ENCODE measurements around the gene BCL2.
"Not testable (repeated sequence)": the region's sequence is repeated elsewhere in the genome, so short reads cannot be mapped to it uniquely, and the experiment has no call there.

The BCL2 gene

DNA sequence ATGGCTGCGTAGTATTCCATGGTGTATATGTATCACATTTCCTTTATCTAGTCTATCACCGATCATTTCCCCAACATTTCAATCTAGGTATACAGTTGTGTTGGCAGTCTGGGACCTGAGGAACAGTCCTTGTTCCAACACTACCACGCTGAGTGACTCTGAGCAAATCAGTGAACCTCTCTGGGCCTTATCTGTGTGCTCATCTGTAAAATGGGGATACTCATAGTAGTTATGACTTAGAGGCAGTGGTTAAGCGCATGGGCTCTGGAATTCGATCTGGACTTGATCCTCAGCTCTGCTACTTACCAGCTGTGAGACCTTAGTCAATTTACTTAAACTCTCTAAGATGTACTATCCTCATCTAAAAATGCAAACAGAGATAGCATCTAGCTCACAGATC lies 85.1 kb downstream of the BCL2 start:
- no peak for DNase-seq (ENCODE audit: low read depth, low spot score)

DNA sequence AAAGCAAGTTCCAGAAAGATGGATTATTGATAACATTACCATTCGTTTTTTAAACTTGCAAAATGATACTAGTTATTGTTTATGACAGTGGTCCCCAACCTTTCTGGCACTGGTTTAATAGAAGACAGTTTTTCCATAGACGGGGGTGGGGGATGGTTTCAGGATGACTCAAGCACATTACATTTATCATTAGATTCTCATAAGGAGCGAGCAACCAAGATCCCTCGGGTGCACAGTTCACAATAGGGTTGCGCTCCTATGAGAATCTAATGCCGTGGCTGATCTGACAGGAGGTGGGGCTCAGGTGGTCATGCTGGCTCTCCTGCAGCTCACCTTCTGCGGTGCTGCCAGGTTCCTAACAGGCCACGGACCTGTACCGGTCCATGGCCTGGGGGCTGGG lies 86.2 kb downstream of the BCL2 start:
- DNase-seq (ENCODE audit: low read depth, low spot score), result no peak

DNA sequence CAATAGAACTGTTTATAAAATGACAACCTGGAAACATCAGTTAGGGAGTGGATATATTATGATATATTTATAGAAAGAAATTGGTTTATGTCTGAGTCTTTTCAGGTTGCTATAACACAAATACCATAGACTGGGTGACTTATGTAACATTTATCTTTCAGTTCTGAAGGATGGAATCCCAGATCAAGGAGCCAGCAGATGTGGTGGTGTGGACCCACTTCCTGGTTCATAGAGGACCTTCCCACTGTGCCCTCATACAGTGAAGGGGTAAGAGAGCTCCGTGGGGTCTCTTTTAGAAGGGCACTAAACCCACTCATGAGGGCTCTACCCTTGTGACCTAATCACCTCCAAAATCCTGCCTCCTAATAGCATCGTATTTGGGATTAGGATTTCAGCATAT lies 86.7 kb downstream of the BCL2 start:
- no peak for DNase-seq (ENCODE audit: low read depth, low spot score)

DNA sequence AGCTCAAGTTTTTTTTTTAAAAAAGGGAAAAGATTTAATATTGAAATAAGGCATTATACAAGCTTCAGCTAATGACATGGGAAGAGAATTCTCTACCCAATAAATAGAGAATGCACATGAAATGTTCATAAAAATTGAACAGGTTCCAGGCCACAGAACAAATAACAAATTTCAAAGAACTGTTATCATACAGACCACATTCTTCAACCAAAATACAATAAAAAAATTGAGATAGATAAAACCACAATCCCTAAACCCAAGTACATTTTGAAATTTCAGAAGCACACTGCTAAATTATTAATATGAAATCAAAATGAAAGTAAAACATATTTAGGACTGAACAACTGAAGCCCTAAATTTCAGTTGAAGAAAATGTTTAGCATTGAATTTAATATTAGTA lies 89.6 kb downstream of the BCL2 start:
- no peak for DNase-seq (ENCODE audit: low read depth, low spot score)

DNA sequence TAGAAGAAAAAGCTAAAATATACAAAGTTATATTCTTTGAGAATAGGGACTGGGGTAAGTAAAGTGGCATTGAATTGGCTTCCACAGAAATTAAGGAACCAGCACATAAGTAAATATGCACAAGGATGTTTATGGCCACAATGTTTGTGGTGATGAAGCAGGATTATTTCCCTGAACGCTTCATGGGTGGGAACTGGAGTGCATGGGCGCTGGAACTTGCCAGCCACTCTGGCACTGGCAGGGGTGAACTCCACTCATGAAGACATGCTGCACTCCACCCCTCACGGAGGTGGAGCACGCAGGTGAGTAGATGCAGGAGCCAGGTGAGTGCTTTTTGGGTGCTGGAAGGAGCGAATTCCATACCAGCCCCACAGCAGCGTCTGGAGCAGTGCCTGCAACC lies 94.1 kb downstream of the BCL2 start:
- DNase-seq (ENCODE audit: low read depth, low spot score), result no peak

DNA sequence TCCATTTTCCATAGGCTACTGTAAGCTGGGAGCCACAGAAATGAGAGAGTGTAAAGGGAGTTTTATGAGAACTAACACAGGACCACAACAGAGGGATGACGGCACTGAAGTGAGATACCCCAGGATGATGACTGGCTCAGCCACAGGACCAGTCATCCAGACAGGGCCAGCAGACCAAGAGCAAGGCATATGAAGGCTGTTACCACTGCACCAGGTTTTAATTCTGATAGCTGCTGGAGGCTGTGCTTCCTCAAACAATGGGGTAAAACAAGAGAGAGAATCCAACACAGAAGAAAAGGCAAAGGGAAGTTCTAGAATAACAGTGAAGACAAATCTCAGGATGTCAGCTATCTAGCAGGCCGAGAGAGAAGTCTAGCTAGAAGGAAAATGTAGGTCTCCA lies 94.9 kb downstream of the BCL2 start:
- peak; percentile 42 for DNase-seq (ENCODE audit: low read depth, low spot score)

DNA sequence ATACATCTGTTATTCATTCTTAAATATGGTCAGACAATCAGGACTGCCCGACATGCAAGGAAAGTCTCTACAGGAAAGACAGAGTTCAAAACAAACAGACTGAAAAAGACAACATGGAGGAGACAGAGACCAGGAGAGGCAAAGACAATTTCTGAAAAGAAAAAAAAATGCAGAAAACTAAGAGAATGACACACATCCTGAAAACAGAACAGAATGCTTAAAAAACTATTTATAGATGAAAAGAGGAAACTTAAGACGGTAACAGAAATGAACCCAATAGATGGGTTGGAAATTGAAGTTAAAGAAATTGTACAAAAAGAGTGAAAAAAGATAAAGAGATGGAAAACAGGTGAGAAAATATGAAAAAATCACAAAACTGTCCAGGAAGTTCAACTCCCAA lies 95.7 kb downstream of the BCL2 start:
- DNase-seq (ENCODE audit: low read depth, low spot score), result no peak

DNA sequence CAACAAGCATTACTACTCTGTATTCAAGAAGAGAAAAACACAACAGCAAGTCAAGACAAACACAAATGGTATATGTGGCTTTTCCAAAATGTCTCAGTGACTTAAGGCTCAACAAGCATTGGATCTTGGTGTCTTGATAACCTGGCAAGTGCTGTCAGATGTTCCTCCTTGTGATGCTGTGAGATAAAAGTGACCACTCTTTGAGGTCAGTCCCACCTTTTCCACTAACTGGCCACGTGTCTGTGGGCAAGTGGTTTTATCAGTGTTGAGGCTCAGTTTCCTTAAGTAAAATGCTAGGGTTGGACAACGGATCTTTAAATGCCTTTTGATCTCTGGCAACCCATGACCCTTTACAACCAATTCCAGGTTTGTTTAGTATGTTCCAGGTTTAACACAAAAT lies 98.7 kb downstream of the BCL2 start:
- DNase-seq (ENCODE audit: low read depth, low spot score), result no peak

DNA sequence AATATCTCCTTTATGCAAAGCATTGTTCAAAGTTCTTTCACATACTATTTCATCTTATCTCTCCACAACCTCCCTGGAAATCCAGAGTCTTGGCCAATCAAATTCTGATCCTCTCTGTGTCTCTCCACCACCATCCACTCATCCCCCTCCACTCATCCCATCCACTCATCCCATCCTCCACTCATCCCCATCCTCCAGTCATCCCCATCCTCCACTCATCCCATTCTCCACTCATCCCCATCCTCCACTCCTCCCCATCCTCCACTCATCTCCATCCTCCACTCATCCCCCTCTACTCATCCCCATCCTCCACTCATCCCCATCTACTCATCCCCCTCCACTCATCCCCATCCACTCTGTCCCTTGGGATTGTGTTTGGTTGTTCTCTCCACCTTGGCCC lies 101.1 kb downstream of the BCL2 start:
- DNase-seq (ENCODE audit: low read depth, low spot score), result no peak

DNA sequence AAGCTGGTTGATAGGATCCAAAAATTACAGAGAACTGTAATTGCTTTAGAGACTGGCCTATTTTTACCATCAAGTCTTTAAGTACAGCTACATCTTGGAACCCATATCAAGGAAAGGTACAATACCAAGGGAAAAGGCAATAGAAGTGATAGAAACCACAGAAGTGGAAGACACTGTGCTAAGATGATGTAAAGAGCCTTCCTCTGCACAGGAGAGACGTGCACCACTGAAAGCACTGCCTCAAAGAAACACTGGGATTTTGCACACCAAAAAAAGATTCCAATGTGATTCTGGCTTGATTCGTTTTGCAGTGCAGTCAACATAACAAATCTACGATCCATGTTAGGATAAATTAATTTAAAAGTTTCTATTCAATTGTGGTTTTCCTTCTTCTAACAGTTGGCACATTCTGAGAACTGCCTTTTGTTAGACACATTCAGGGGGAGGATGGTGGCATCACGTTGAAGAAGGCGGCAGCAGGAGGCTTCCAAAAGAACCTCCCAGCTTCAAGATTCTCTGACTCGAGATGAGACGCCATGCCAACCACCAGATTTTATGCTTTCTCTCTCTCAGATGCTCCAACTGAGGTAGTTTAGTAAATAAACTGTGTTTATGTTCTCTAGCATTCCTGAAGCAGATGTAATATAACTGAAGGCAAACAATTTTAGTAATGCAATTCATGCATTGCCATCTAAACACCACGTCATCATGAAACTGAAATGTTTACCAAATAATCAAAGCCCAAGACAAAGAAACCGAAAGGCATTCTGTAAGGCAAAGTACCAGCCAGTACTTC lies 102.9 kb downstream of the BCL2 start:
- DNase-seq (ENCODE audit: low read depth, low spot score), result no peak

DNA sequence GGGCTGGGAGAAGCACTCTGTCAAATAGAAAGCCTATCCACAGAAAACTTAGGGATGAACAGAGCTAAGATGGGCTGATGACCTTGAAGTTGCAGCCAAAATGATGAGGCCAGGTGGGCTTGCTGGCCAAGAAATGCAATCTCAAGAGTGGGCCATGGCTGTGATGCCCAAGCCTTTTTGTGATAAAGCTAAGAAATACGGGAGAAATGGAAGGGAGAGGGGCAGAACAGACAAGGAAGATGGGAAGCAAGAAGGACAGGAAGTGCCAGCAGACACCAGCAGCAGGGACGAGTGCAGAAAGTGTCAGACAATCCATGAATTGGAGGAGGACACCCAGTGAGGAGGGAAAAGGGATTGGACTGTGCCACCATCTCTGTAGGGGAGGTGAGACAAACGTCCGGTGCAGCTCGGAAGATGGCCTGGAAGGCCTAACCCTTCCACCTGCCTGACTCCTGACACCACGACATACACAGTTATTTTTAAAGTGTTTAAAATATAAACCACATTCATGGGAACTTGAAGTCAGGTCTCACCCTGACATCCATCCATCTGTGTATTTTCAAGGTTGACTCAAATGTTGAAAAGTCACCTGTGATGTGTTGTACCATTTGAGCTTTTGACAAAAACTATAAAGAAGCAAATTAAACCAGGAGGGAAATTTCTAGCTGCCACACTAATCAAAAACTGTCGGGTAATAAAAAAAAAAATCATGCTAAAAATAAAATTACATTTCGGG lies 105.5 kb downstream of the BCL2 start:
- no peak for DNase-seq (ENCODE audit: low read depth, low spot score)

DNA sequence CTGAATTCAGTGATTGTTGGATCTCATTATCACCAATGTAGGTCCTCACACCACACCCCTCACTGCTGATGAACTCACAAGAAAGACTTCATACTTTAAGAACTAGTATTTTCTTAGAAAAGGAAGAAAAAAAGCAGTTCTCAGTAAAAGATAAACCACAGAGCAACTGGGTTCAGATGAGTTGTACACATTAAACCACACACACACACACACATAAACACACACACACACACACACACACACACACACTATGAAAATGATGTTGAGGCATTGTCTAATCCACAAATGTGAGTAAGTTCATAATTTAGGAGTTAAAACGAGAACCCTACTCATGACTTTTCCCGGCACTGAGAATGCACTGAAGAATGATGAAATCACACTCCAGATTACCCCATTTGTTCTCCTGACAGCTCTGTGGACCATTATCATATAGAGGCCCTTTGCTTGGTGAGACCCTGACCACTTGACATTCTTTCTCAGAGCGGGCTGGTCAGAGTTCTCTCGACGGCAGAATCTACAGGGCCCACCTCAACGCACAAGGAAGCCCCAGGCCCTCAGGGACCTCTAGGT lies 106.2 kb downstream of the BCL2 start:
- DNase-seq (ENCODE audit: low read depth, low spot score), result no peak

DNA sequence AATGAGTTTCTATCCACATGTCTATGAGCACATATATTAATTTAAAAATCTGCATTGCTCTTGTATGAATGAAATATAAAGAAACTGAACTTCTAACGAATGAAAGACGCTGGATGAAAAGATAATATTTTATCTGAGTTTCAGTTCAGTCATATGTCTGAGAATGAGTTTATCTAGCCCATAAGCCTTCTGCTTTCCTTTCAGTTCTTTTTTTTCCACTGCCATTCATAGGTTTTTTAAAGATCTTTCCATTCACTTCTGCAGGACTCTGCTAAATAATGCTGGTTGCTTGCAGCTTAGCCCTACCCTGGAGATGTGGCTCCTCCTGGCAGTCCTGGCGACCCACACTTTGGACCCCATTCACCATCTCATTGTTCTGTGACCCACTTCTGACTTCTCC lies 109.0 kb downstream of the BCL2 start:
- DNase-seq (ENCODE audit: low read depth, low spot score), result no peak

DNA sequence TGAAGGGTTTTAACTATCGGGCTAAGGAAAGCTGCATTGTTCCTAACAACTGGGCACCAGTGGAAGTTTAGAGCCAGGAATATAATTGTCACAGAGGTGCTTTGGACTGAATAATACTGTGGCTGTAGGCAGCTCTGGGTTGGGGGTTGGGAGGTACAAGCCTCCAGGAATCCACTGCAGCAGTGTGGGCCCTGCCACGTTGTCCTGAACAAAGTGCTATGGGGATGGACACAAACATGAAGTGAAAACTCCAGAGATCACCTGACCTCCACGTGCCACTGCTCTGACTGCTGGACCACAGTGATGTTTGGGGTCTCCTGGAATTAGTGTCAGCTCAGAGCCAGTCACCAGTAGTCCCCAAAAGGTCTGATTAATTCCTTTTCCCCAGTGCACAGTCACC lies 110.9 kb downstream of the BCL2 start:
- DNase-seq (ENCODE audit: low read depth, low spot score), result no peak

DNA sequence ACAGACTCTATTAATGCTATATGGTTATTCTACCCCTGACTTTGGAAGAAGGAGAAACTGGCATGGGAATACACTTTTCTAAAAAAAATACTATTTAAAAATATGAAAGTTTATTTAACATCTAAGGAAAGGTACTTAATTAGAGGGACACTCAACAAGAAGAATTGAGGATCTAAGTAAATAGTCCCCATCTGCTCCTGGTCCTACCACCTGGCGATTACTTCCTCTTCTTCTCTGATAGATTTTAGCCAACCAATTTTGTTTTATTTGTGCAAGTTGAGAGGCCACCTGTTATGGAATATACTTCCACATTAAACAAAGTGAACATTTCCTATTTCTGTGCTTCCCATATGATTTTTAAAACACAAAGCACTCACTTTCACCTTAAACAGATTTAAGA lies 111.7 kb downstream of the BCL2 start:
- DNase-seq (ENCODE audit: low read depth, low spot score), result no peak

DNA sequence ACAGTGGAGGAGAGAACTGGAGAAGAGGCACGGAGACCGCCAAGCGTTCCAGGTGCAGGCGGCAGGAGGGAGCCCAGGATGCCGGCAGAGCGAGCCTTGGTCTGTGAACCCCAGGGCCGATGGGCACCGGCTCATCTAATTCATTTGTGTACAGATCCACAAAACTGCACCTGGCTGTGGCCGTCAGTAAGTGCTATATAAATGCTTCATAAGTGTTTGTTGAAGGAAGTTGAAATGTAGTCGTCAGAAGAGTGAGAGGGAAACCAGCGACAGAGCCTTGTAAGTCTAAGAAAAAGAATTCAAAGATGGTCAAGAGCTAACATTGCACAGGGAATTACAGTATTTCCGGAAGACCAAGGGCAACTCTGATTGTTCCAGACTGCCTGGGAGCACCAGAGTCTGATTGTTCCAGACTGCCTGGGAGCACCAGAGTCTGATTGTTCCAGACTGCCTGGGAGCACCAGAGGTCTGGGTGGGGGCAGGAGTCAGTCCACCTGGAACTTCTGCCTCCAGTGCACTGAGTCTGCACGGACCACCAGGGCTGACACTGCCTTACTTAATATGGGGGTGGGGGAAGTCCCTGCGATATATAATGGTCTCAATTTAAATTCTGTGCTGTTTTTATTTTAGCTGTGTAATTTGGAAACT lies 112.3 kb downstream of the BCL2 start:
- DNase-seq (ENCODE audit: low read depth, low spot score), result no peak

DNA sequence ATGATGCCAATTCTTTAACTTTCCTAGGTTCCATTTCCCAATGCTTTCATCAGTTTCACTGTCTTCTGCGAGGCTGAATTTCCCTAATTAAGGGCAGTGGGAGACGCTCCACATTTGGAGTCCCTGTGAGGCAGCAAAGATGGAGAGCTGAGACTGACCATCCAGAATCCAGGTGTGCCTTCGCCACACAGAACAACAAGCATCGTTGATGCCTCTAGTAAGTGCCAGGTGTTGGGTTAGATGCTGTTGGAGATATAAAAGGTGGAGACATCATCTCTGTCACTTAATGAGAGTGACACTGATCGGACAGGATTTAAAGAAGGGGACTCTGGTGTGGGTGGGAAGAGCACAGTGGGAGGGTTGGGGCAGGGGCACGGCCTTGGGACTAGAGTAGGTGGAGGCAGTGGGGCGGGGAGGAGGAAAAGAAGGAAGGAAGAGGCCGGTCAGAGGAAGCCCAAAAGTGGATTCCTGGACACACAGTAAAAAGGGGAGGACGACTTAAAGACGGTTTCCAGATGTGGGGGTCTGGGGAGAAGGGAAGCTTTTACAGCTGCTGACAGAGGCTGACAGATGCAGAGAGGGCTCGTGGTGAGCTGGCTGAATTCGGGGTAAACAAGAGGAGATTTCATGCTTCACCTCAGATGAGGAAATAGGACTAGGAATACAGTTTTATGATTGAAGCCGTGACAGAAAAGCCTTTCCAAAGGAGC lies 113.0 kb downstream of the BCL2 start:
- no peak for DNase-seq (ENCODE audit: low read depth, low spot score)

DNA sequence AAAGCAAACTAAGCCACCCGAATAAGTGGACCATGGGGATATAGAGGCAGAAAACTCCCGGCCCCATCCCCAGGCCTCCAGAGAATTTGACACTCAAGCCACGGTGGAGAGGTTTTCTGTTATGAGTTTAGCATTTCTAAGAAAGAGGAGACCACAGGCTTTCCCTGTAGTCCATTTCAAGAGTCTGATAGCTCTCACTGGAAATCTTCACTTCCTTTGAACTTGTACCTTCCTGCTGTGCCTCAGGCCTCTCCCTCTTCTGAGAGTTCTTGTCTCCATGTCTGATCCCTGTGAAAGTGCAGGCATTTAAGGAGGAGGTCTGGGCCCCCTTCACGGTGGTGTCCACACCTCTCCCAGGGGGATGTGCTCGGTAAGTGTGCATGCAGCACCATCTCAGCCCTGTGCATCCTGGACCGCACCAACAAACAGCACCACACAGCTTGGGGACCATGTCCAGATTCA lies 113.7 kb downstream of the BCL2 start:
- DNase-seq (ENCODE audit: low read depth, low spot score), result no peak

DNA sequence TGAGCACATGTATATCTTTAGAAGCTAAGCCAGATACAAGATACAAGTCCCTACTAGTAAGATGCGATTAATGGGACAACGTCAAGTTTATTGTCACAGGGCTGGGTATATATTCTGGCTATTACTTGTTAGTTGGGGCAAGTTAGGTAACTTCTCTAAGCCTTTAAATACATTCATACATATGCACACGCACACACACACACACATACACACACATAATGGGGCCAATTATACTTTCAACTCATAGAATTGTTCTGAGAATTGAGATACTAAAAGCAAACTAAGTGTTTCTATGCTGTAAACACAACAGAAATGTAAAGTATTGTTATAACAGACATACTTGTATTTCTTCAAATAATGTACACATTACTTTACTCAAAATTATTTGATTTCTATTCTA lies 116.1 kb downstream of the BCL2 start:
- DNase-seq (ENCODE audit: low read depth, low spot score), result no peak

DNA sequence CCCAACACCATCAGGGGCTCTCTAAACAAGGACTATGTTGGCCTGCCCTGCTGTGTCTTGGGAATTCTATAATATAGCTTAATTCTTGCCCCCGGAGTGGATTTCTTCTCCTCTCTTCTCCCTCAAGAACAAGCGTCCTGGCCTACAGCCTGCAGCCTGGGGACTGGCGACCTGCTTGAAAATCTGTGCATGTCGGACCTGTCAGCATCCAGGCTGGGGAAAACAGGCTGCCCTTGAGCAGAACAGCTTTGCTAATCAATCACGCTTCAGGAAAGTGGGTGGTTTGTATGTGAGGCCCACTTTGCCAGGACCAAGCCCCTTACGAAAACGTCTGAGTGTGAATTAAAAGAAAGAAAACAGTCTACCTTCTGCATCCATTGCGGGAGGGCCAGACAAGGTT lies 116.7 kb downstream of the BCL2 start:
- no peak for DNase-seq (ENCODE audit: low read depth, low spot score)

DNA sequence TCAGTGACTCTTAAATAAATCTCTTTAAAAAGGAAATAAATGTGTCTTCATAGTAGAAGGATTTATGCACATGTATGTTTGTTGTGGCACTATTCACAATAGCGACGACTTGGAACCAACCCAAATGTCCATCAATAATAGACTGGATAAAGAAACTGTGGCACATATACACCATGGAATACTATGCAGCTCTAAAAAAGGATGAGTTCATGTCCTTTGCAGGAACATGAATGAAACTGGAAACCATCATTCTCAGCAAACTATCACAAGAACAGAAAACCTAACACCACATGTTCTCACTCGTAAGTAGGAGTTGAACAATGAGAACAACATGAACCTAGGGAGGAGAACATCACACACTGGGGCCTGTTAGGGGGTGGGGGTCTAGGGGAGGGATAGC lies 118.1 kb downstream of the BCL2 start:
- DNase-seq (ENCODE audit: low read depth, low spot score), result not testable (repeated sequence)

DNA sequence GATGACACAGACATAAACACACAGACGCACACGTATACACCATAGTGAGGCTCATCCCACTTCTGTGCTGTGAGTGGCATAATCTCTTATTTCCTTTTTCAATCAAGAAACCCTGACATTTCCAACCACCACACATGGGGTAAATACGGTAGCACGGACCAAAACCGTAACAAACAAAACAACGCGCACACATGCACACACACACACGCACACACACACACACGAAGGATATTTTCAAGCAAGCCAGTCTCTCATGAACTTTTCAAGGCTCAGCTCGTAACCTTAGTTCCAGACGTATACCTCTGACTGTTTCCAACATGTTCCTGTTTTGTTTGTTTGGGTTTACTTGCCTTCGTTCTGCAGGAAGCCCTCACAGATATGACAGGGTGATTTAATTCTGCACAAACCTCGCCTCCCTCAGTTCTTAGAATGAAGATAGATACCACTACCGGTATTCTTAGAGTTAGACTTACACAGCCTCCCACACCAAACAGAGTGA lies 119.8 kb downstream of the BCL2 start:
- no peak for DNase-seq (ENCODE audit: low read depth, low spot score)

Data from activated naive CD8-positive, alpha-beta T cell treated with anti-CD3 and anti-CD28 coated beads, Interleukin-2, amount 50 U/mL, for 16 hours (primary cell).